MG63 (cell line): ENCODE measurements around the gene SEC61A1. TPM values are rescaled to one million over a fixed set of nuclear protein-coding genes. Genes with fewer than 3 reads are reported as not detected.
A peak's percentile ranks its signal among the peaks of the same experiment; 100 is the strongest.

ENCODE experiments used
- DNase-seq: peaks from one replicate; pipeline ENCODE4 v3.0.0-alpha.2; 2020
- H3K27me3 ChIP-seq: fragments of 250-450 bp; sonication (Bioruptor Pico); 2 replicates; pipeline ENCODE4 v1.5.1; 2020; ENCODE audit warnings: mild to moderate bottlenecking, moderate library complexity
- H3K36me3 ChIP-seq: fragments of 250-450 bp; sonication (Bioruptor Pico); 2 replicates; pipeline ENCODE4 v1.5.1; 2020; ENCODE audit warnings: mild to moderate bottlenecking, moderate library complexity
- H3K4me3 ChIP-seq: fragments of 250-450 bp; sonication (Bioruptor Pico); 2 replicates; pipeline ENCODE4 v1.5.1; 2020; ENCODE audit warnings: mild to moderate bottlenecking, moderate library complexity
- H3K9me3 ChIP-seq: fragments of 250-450 bp; sonication (Bioruptor Pico); 2 replicates; pipeline ENCODE4 v1.5.1; 2020; ENCODE audit warnings: mild to moderate bottlenecking, moderate library complexity
- total RNA-seq: library from RNA; depleted of rRNA; stranded (reverse); fragments of >200 nt; shearing (Covaris generic); gene quantifications from 2 replicates; pipeline ENCODE4 v1.2.3, GENCODE V29; 2014; ENCODE audit warnings: low replicate concordance

SEC61A1 gene
- total RNA-seq, 1 experiment from 2014 or later, result 366 TPM

- H3K4me3 ChIP-seq, result peak overlapping the region; percentile 98
- no peak for DNase-seq
- no peaks in the 10 kb centered on the region for H3K27me3 ChIP-seq
- H3K9me3 ChIP-seq, result no peaks in the 10 kb centered on the region
- H3K36me3 ChIP-seq, result peaks cover 41% of the 10 kb centered on the region
These were observed 789 bp upstream of the SEC61A1 start for GRCh38 chr3:128051459-128051836.

- H3K9me3 ChIP-seq, result no peaks in the 10 kb centered on the region
- H3K4me3 ChIP-seq, result peak overlapping the region; percentile 98
- H3K27me3 ChIP-seq, result no peaks in the 10 kb centered on the region
- H3K36me3 ChIP-seq, result peaks cover 52% of the 10 kb centered on the region
- DNase-seq, result no peak
These were observed 536 bp downstream of the SEC61A1 start for GRCh38 chr3:128052595-128053351.

- no peaks in the 10 kb centered on the region for H3K9me3 ChIP-seq
- peak overlapping the region; percentile 98 for H3K4me3 ChIP-seq
- no peak for DNase-seq
- H3K36me3 ChIP-seq, result peaks cover 58% of the 10 kb centered on the region
- no peaks in the 10 kb centered on the region for H3K27me3 ChIP-seq
These were observed 1.4 kb downstream of the SEC61A1 start for GRCh38 chr3:128053614-128054013.

GRCh38 chr3:128054367-128054766 lies 2.1 kb downstream of the SEC61A1 start:
- Histone ChIP-seq H3K27me3 (no peaks in the 10 kb centered on the region), H3K4me3 (peak overlapping the region; percentile 98), H3K9me3 (no peaks in the 10 kb centered on the region), H3K36me3 (peaks cover 65% of the 10 kb centered on the region)
- DNase-seq, result peak; percentile 66

- Histone ChIP-seq H3K36me3 (peaks cover 79% of the 10 kb centered on the region), H3K4me3 (no peak overlapping the region), H3K9me3 (no peaks in the 10 kb centered on the region), H3K27me3 (no peaks in the 10 kb centered on the region)
- no peak for DNase-seq
These were observed 4.0 kb downstream of the SEC61A1 start for GRCh38 chr3:128056258-128056657.

- Histone ChIP-seq H3K9me3 (no peaks in the 10 kb centered on the region), H3K4me3 (no peak overlapping the region), H3K36me3 (peaks cover 88% of the 10 kb centered on the region), H3K27me3 (no peaks in the 10 kb centered on the region)
- DNase-seq, result peak; percentile 94
These were observed 8.5 kb downstream of the SEC61A1 start for GRCh38 chr3:128060473-128061381.

GRCh38 chr3:128062033-128062745 lies 10.0 kb downstream of the SEC61A1 start:
- Histone ChIP-seq H3K27me3 (no peaks in the 10 kb centered on the region), H3K4me3 (no peak overlapping the region), H3K36me3 (peaks cover 89% of the 10 kb centered on the region), H3K9me3 (no peaks in the 10 kb centered on the region)
- DNase-seq, result no peak

GRCh38 chr3:128063865-128064264 lies 11.6 kb downstream of the SEC61A1 start:
- H3K4me3 ChIP-seq, result no peak overlapping the region
- H3K27me3 ChIP-seq, result no peaks in the 10 kb centered on the region
- no peak for DNase-seq
- no peaks in the 10 kb centered on the region for H3K9me3 ChIP-seq
- H3K36me3 ChIP-seq, result peaks cover 93% of the 10 kb centered on the region

- Histone ChIP-seq H3K9me3 (no peaks in the 10 kb centered on the region), H3K4me3 (no peak overlapping the region), H3K27me3 (no peaks in the 10 kb centered on the region), H3K36me3 (peaks cover 93% of the 10 kb centered on the region)
- DNase-seq, result no peak
These were observed 12.7 kb downstream of the SEC61A1 start for GRCh38 chr3:128064962-128065361.

GRCh38 chr3:128066114-128066513 lies 13.9 kb downstream of the SEC61A1 start:
- H3K4me3 ChIP-seq, result no peak overlapping the region
- DNase-seq, result no peak
- H3K36me3 ChIP-seq, result peaks cover 97% of the 10 kb centered on the region

GRCh38 chr3:128066676-128067075 lies 14.4 kb downstream of the SEC61A1 start:
- Histone ChIP-seq H3K9me3 (no peaks in the 10 kb centered on the region), H3K36me3 (peaks cover 98% of the 10 kb centered on the region), H3K4me3 (no peak overlapping the region), H3K27me3 (no peaks in the 10 kb centered on the region)
- DNase-seq, result no peak

More at GRCh38 chr3:128066114-128066513, 13.9 kb downstream of the SEC61A1 start:
- H3K27me3 ChIP-seq, result no peaks in the 10 kb centered on the region
- no peaks in the 10 kb centered on the region for H3K9me3 ChIP-seq

- peaks cover 98% of the 10 kb centered on the region for H3K36me3 ChIP-seq
- H3K9me3 ChIP-seq, result no peaks in the 10 kb centered on the region
- H3K4me3 ChIP-seq, result no peak overlapping the region
- DNase-seq, result no peak
- H3K27me3 ChIP-seq, result no peaks in the 10 kb centered on the region
These were observed 15.3 kb downstream of the SEC61A1 start for GRCh38 chr3:128067489-128067888.

GRCh38 chr3:128068156-128068620 lies 16.0 kb downstream of the SEC61A1 start:
- Histone ChIP-seq H3K4me3 (no peak overlapping the region), H3K9me3 (no peaks in the 10 kb centered on the region), H3K36me3 (peaks cover 98% of the 10 kb centered on the region), H3K27me3 (no peaks in the 10 kb centered on the region)
- DNase-seq, result no peak

- Histone ChIP-seq H3K4me3 (no peak overlapping the region), H3K9me3 (no peaks in the 10 kb centered on the region), H3K27me3 (no peaks in the 10 kb centered on the region), H3K36me3 (peaks cover 96% of the 10 kb centered on the region)
- no peak for DNase-seq
These were observed 17.0 kb downstream of the SEC61A1 start for GRCh38 chr3:128069271-128069670.

- Histone ChIP-seq H3K27me3 (no peaks in the 10 kb centered on the region), H3K9me3 (no peaks in the 10 kb centered on the region), H3K36me3 (peaks cover 91% of the 10 kb centered on the region), H3K4me3 (no peak overlapping the region)
- DNase-seq, result no peak
These were observed 18.8 kb downstream of the SEC61A1 start for GRCh38 chr3:128070898-128071591.

- Histone ChIP-seq H3K9me3 (no peaks in the 10 kb centered on the region), H3K4me3 (no peak overlapping the region), H3K27me3 (no peaks in the 10 kb centered on the region), H3K36me3 (peaks cover 86% of the 10 kb centered on the region)
- DNase-seq, result no peak
These were observed 19.7 kb downstream of the SEC61A1 start for GRCh38 chr3:128071771-128072453.
